Neural cell (in vitro differentiated cells): ENCODE measurements around the gene GDF7.

ENCODE experiments used
- EZH2 ChIP-seq: fragments of 200-600, 300-800 bp; shearing (Covaris generic), sonication (generic); IDR thresholded peaks from 2 replicates; pipeline ENCODE4 v1.6.1; 2014; ENCODE audit warnings: antibody characterized with exemption, low read length, borderline replicate concordance, mild to moderate bottlenecking; ENCODE audit not compliant: insufficient read depth, poor library complexity, severe bottlenecking
- MXI1 ChIP-seq: fragments of 450-650 bp; conservative IDR thresholded peaks from 2 replicates; pipeline ENCODE4 v1.6.1; 2014; ENCODE audit warnings: antibody characterized with exemption, mild to moderate bottlenecking; ENCODE audit not compliant: poor library complexity, severe bottlenecking
- POLR2AphosphoS5 ChIP-seq: IDR thresholded peaks from 2 replicates; pipeline ENCODE4 v1.6.1; 2012
- TAF1 ChIP-seq: IDR thresholded peaks from 2 replicates; pipeline ENCODE4 v1.6.1; 2012; ENCODE audit warnings: low read depth
- TF ChIP-seq, protein P1 (sequence below): IDR thresholded peaks from 2 replicates; pipeline ENCODE4 v1.6.1; 2012; ENCODE audit warnings: borderline replicate concordance
- TF ChIP-seq, protein P2 (sequence below): fragments of 450-650 bp; IDR thresholded peaks from 2 replicates; pipeline ENCODE4 v1.5.1; 2014; ENCODE audit warnings: antibody characterized with exemption, mild to moderate bottlenecking, moderate library complexity; ENCODE audit not compliant: poor library complexity, severe bottlenecking

DNA sequence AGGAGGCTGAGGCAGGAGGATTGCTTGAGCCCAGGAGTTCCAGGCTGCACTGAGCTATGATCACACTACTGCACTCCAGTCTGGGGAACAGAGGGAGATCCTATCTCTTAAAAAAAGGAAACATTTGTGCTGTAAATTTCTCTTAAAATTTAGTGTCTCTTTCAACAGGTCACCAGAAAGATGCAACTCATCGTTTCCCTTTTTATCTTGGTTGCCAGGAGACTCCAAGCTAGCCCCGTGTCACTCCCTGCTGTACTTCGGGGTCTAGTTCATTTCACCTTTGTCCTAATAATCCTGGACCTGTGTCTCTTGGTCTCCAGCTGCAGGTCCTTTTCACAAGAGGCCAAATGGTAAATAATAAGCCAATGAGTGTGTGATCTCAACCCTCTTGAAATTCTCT lies 23.1 kb upstream of the GDF7 start:
- TF ChIP-seq, protein P1, sequence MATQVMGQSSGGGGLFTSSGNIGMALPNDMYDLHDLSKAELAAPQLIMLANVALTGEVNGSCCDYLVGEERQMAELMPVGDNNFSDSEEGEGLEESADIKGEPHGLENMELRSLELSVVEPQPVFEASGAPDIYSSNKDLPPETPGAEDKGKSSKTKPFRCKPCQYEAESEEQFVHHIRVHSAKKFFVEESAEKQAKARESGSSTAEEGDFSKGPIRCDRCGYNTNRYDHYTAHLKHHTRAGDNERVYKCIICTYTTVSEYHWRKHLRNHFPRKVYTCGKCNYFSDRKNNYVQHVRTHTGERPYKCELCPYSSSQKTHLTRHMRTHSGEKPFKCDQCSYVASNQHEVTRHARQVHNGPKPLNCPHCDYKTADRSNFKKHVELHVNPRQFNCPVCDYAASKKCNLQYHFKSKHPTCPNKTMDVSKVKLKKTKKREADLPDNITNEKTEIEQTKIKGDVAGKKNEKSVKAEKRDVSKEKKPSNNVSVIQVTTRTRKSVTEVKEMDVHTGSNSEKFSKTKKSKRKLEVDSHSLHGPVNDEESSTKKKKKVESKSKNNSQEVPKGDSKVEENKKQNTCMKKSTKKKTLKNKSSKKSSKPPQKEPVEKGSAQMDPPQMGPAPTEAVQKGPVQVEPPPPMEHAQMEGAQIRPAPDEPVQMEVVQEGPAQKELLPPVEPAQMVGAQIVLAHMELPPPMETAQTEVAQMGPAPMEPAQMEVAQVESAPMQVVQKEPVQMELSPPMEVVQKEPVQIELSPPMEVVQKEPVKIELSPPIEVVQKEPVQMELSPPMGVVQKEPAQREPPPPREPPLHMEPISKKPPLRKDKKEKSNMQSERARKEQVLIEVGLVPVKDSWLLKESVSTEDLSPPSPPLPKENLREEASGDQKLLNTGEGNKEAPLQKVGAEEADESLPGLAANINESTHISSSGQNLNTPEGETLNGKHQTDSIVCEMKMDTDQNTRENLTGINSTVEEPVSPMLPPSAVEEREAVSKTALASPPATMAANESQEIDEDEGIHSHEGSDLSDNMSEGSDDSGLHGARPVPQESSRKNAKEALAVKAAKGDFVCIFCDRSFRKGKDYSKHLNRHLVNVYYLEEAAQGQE = no peak
- TF ChIP-seq, protein P2, sequence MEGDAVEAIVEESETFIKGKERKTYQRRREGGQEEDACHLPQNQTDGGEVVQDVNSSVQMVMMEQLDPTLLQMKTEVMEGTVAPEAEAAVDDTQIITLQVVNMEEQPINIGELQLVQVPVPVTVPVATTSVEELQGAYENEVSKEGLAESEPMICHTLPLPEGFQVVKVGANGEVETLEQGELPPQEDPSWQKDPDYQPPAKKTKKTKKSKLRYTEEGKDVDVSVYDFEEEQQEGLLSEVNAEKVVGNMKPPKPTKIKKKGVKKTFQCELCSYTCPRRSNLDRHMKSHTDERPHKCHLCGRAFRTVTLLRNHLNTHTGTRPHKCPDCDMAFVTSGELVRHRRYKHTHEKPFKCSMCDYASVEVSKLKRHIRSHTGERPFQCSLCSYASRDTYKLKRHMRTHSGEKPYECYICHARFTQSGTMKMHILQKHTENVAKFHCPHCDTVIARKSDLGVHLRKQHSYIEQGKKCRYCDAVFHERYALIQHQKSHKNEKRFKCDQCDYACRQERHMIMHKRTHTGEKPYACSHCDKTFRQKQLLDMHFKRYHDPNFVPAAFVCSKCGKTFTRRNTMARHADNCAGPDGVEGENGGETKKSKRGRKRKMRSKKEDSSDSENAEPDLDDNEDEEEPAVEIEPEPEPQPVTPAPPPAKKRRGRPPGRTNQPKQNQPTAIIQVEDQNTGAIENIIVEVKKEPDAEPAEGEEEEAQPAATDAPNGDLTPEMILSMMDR = no peak
- TF ChIP-seq POLR2AphosphoS5 (no peak), MXI1 (no peak), EZH2 (no peak), TAF1 (no peak)
